ENCODE data around the gene ELMOD1. TPM values are rescaled to one million over a fixed set of nuclear protein-coding genes. Genes with fewer than 3 reads are reported as not detected.

Gene ELMOD1
- total RNA-seq, 1 experiment from 2014 or later, result not detected

GRCh38 chr11:107669893-107670601 is 79.1 kb downstream of the ELMOD1 start:
- no peaks in the 10 kb centered on the region for H3K36me3 Mint-ChIP-seq (ENCODE audit: insufficient read depth, unreplicated experiment)
- no TSS peak for BruUV-seq (replicated peaks)
- intact Hi-C loops (cut with micrococcal nuclease), result no loop called here
- no peak overlapping the region for H3K27ac Mint-ChIP-seq (ENCODE audit: low read depth, unreplicated experiment)
- H3K9me3 Mint-ChIP-seq (ENCODE audit: unreplicated experiment), result no peaks in the 10 kb centered on the region
- no peak for TF ChIP-seq CTCF (IDR thresholded peaks at IDR 0.05; ENCODE audit: unreplicated experiment)
- POLR2A ChIA-PET, result interaction anchor here (0.9 kb wide), 1 partner anchor 18 kb away, joined by 3 read pairs; no protein-coding TSS in a partner anchor
- no peaks in the 10 kb centered on the region for H3K4me1 Mint-ChIP-seq (ENCODE audit: insufficient read depth, unreplicated experiment)
- no peak overlapping the region for H3K4me3 Mint-ChIP-seq (ENCODE audit: unreplicated experiment)
- CTCF ChIA-PET, result interaction anchor here (0.7 to 3.0 kb wide), 5 partner anchors 10 to 107 kb away, joined by 3 to 9 read pairs (median 3); no protein-coding TSS in a partner anchor
- H3K27me3 Mint-ChIP-seq (ENCODE audit: insufficient read depth, unreplicated experiment), result peaks cover 43% of the 10 kb centered on the region
- DNase-seq (ENCODE audit: unreplicated experiment), result no peak

- Mint-ChIP-seq H3K4me1 (ENCODE audit: insufficient read depth, unreplicated experiment) (no peaks in the 10 kb centered on the region), H3K27me3 (ENCODE audit: insufficient read depth, unreplicated experiment) (no peaks in the 10 kb centered on the region), H3K9me3 (ENCODE audit: unreplicated experiment) (no peaks in the 10 kb centered on the region), H3K27ac (ENCODE audit: low read depth, unreplicated experiment) (no peak overlapping the region), H3K4me3 (ENCODE audit: unreplicated experiment) (no peak overlapping the region), H3K36me3 (ENCODE audit: insufficient read depth, unreplicated experiment) (no peaks in the 10 kb centered on the region)
- ChIA-PET POLR2A (no interaction called here), CTCF (interaction anchor here (0.6 kb wide), 1 partner anchor 136 kb away, joined by 6 read pairs; no protein-coding TSS in a partner anchor)
- TF ChIP-seq CTCF (IDR thresholded peaks at IDR 0.05; ENCODE audit: unreplicated experiment), result no peak
- no TSS peak for BruUV-seq (replicated peaks)
- no peak for DNase-seq (ENCODE audit: unreplicated experiment)
- intact Hi-C loops (cut with micrococcal nuclease), result no loop called here
Observed at GRCh38 chr11:107675902-107676301, 85.0 kb downstream of the ELMOD1 start.

- intact Hi-C loops (cut with micrococcal nuclease), result no loop called here
- CTCF ChIA-PET, result no interaction called here
Observed at GRCh38 chr11:107676336-107677057, 85.5 kb downstream of the ELMOD1 start.

More at GRCh38 chr11:107676336-107677057, 85.5 kb downstream of the ELMOD1 start:
- DNase-seq (ENCODE audit: unreplicated experiment), result no peak
- no TSS peak for BruUV-seq (replicated peaks)
- no peak for TF ChIP-seq CTCF (IDR thresholded peaks at IDR 0.05; ENCODE audit: unreplicated experiment)
- Mint-ChIP-seq H3K4me1 (ENCODE audit: insufficient read depth, unreplicated experiment) (no peaks in the 10 kb centered on the region), H3K36me3 (ENCODE audit: insufficient read depth, unreplicated experiment) (no peaks in the 10 kb centered on the region), H3K9me3 (ENCODE audit: unreplicated experiment) (no peaks in the 10 kb centered on the region), H3K27ac (ENCODE audit: low read depth, unreplicated experiment) (no peak overlapping the region), H3K27me3 (ENCODE audit: insufficient read depth, unreplicated experiment) (no peaks in the 10 kb centered on the region), H3K4me3 (ENCODE audit: unreplicated experiment) (no peak overlapping the region)
- POLR2A ChIA-PET, result interaction anchor here (0.6 kb wide), 1 partner anchor 49 kb away, joined by 3 read pairs; no protein-coding TSS in a partner anchor

All from MCF 10A (cell line).